ENCODE data around the gene SEZ6L.

The SEZ6L gene

GRCh38 chr22:26342745-26343410, 173.6 kb downstream of the SEZ6L start:
- DNase-seq = no peak

- no peak for DNase-seq
Observed at GRCh38 chr22:26345496-26345895, 176.2 kb downstream of the SEZ6L start.

- DNase-seq = no peak
Observed at GRCh38 chr22:26348810-26349526, 179.7 kb downstream of the SEZ6L start.

- no peak for DNase-seq
Observed at GRCh38 chr22:26354707-26355106, 185.4 kb downstream of the SEZ6L start.

- DNase-seq = no peak
Observed at GRCh38 chr22:26357281-26357680, 188.0 kb downstream of the SEZ6L start.

GRCh38 chr22:26357813-26358212, 188.6 kb downstream of the SEZ6L start:
- DNase-seq = no peak

- no peak for DNase-seq
Observed at GRCh38 chr22:26359156-26359555, 189.9 kb downstream of the SEZ6L start.

GRCh38 chr22:26360169-26360885, 191.1 kb downstream of the SEZ6L start:
- DNase-seq = peak; percentile 62 to 66

GRCh38 chr22:26362471-26362870, 193.2 kb downstream of the SEZ6L start:
- no peak for DNase-seq

- DNase-seq = peak; percentile 39
Observed at GRCh38 chr22:26364066-26365015, 195.1 kb downstream of the SEZ6L start.

GRCh38 chr22:26367402-26368245, 198.4 kb downstream of the SEZ6L start:
- DNase-seq = peak; percentile 54 to 59

GRCh38 chr22:26372890-26373289, 203.6 kb downstream of the SEZ6L start:
- no peak for DNase-seq

- DNase-seq = no peak
Observed at GRCh38 chr22:26374391-26375026, 205.2 kb downstream of the SEZ6L start.

- DNase-seq = no peak
Observed at GRCh38 chr22:26377170-26377830, 208.0 kb downstream of the SEZ6L start.

GRCh38 chr22:26380072-26380830, 211.0 kb downstream of the SEZ6L start:
- no peak for DNase-seq

- DNase-seq = no peak
Observed at GRCh38 chr22:26382782-26383181, 213.5 kb downstream of the SEZ6L start.

GRCh38 chr22:26383968-26384556, 214.8 kb downstream of the SEZ6L start:
- no peak for DNase-seq

GRCh38 chr22:26385164-26385563, 215.9 kb downstream of the SEZ6L start:
- no peak for DNase-seq

GRCh38 chr22:26389125-26389524, 219.9 kb downstream of the SEZ6L start:
- no peak for DNase-seq

Measured in activated CD4-positive, alpha-beta T cell treated with anti-CD3 and anti-CD28 coated beads, Interleukin-2, amount 50 U/mL, for 4 hours (primary cell).